Endothelial cell of umbilical vein (primary cell): ENCODE results near the gene AFAP1L2. TPM values are rescaled to one million over a fixed set of nuclear protein-coding genes. Genes with fewer than 3 reads are reported as not detected.

Experiments used
- BruUV-seq: library from RNA; stranded (reverse); fragments of 400-500 nt; replicated peaks from 2 replicates; lab custom pipeline; 2021; lab: Mats Ljungman, UMichigan
- CTCF ChIA-PET: fragments of 300-600, 350-600 bp; sonication (Branson Sonifier 250); formaldehyde crosslinking; loops from one replicate; lab custom pipeline; 2021; ENCODE audit warnings: antibody characterized with exemption, inconsistent platforms; lab: Charles Lee
- POLR2A ChIA-PET: fragments of 300-600, 350-600 bp; sonication (Branson Sonifier 250); formaldehyde crosslinking; loops from one replicate; lab custom pipeline; 2021; ENCODE audit warnings: antibody characterized with exemption, inconsistent platforms; lab: Charles Lee
- DNase-seq: peaks from one replicate; pipeline ENCODE4 v3.0.0-alpha.2; 2011; ENCODE audit warnings: low read depth, low spot score
- FAIRE-seq: peaks from 2 replicates; lab custom pipeline; 2011; peaks lifted over from hg19 to GRCh38; lab: Jason Lieb, UNC
- H2AFZ ChIP-seq: 2 replicates; pipeline ENCODE4 v1.6.0; 2012; ENCODE audit warnings: low read depth, low read length, control low read depth, inconsistent platforms
- H3K27ac ChIP-seq: 2 replicates; pipeline ENCODE4 v1.5.1; 2011; ENCODE audit warnings: low read depth, mild to moderate bottlenecking, control low read depth, low read length, moderate library complexity; ENCODE audit not compliant: insufficient read depth
- H3K27me3 ChIP-seq, 2 experiments: 2 replicates each; pipeline versions ENCODE4 v1.6.0 to v1.6.1; 2011; ENCODE audit warnings: low read length in 2 of 2, mixed read lengths in 1 of 2; ENCODE audit not compliant: control insufficient read depth in 2 of 2, insufficient read depth in 2 of 2
- H3K36me3 ChIP-seq, 2 experiments: 2 replicates in 1 of 2; 3 replicates in 1 of 2; pipeline ENCODE4 v1.5.1; 2011; ENCODE audit warnings: low read length in 2 of 2, mild to moderate bottlenecking in 1 of 2, moderate library complexity in 1 of 2; ENCODE audit not compliant: control insufficient read depth in 2 of 2, insufficient read depth in 2 of 2; ENCODE audit errors: extremely low read depth in 1 of 2
- H3K4me1 ChIP-seq: 3 replicates; pipeline ENCODE4 v1.5.1; 2011; ENCODE audit warnings: mild to moderate bottlenecking, low read length; ENCODE audit not compliant: control insufficient read depth, insufficient read depth; ENCODE audit errors: extremely low read depth
- H3K4me2 ChIP-seq: 2 replicates; pipeline ENCODE4 v1.6.1; 2011; ENCODE audit warnings: low read length, control low read depth, mixed read lengths; ENCODE audit not compliant: insufficient read depth
- H3K4me3 ChIP-seq, 3 experiments: fragments of 200-600 bp in 1 of 3; sonication (generic), shearing (Covaris generic) in 1 of 3; replicated peaks in 1 of 3; 2 replicates each; pipeline ENCODE4 v1.5.1; 2011 to 2016; ENCODE audit warnings: control low read depth in 3 of 3, low read length in 3 of 3, mild to moderate bottlenecking in 2 of 3, inconsistent platforms in 1 of 3, low read depth in 1 of 3, moderate library complexity in 1 of 3; ENCODE audit not compliant: insufficient read depth in 1 of 3
- H3K79me2 ChIP-seq: 2 replicates; pipeline ENCODE4 v1.6.0; 2012; ENCODE audit warnings: low read length, inconsistent platforms; ENCODE audit not compliant: control insufficient read depth, insufficient read depth
- H3K9ac ChIP-seq: replicated peaks from 2 replicates; pipeline ENCODE3; 2011; ENCODE audit warnings: low read length, control low read depth; ENCODE audit not compliant: insufficient read depth; ENCODE audit errors: extremely low read depth
- H3K9me1 ChIP-seq: replicated peaks from 3 replicates; pipeline ENCODE4 v1.6.0; 2011; ENCODE audit warnings: mild to moderate bottlenecking, low read length; ENCODE audit not compliant: control insufficient read depth, insufficient read depth; ENCODE audit errors: extremely low read depth
- H3K9me3 ChIP-seq: replicated peaks from 2 replicates; pipeline ENCODE4 v1.5.1; 2012; ENCODE audit warnings: low read length, inconsistent platforms; ENCODE audit not compliant: control insufficient read depth, insufficient read depth
- H4K20me1 ChIP-seq: replicated peaks from 2 replicates; pipeline ENCODE3; 2011; ENCODE audit warnings: mild to moderate bottlenecking, low read length; ENCODE audit not compliant: control insufficient read depth, insufficient read depth; ENCODE audit errors: extremely low read depth
- EZH2 ChIP-seq: IDR thresholded peaks from 2 replicates; pipeline ENCODE4 v1.6.1; 2012; ENCODE audit warnings: borderline replicate concordance, low read depth, mild to moderate bottlenecking, moderate library complexity, low read length, inconsistent platforms; ENCODE audit not compliant: severe bottlenecking
- FOS ChIP-seq: IDR thresholded peaks from 2 replicates; pipeline ENCODE4 v1.6.1; 2011; ENCODE audit warnings: mild to moderate bottlenecking, low read length, moderate library complexity, borderline replicate concordance; ENCODE audit not compliant: insufficient read depth
- GATA2 ChIP-seq: IDR thresholded peaks from 2 replicates; pipeline ENCODE4 v1.7.0; 2011; ENCODE audit warnings: low read depth, mild to moderate bottlenecking, moderate library complexity, mixed read lengths, low read length; ENCODE audit not compliant: insufficient read length, insufficient read depth
- JUN ChIP-seq: IDR thresholded peaks from 2 replicates; pipeline ENCODE4 v1.6.1; 2011; ENCODE audit warnings: borderline replicate concordance, low read depth; ENCODE audit not compliant: insufficient read length, insufficient read depth
- MYC ChIP-seq: IDR thresholded peaks from one replicate; pipeline ENCODE4 v1.6.1; 2011; ENCODE audit warnings: mild to moderate bottlenecking, low read depth, low read length
- POLR2A ChIP-seq: IDR thresholded peaks from 2 replicates; pipeline ENCODE4 v1.6.1; 2012; ENCODE audit warnings: low read depth, mild to moderate bottlenecking, control low read depth, low read length
- POLR2AphosphoS5 ChIP-seq: IDR thresholded peaks from 2 replicates; pipeline ENCODE4 v1.6.1; 2012; ENCODE audit warnings: low read depth, mild to moderate bottlenecking, control low read depth, low read length, moderate library complexity; ENCODE audit not compliant: insufficient read depth
- dilution Hi-C: fragments of 300-500 bp; cut with MboI; formaldehyde crosslinking; loops from one replicate; pipeline ENCODE4 v1.15.0; 2019; ENCODE audit warnings: low sequenced_read_pairs; ENCODE audit not compliant: extremely low pct_ligation_motif_present
- intact Hi-C: fragments of 100-400 bp; cut with micrococcal nuclease; formaldehyde crosslinking; loops from one replicate; pipeline ENCODE4 v1.10.0; 2022
- polyA plus RNA-seq, 4 experiments: library from polyadenylated mRNA; depleted of rRNA in 3 of 4; stranded (reverse) in 3 of 4; unstranded in 1 of 4; fragments of >200 nt; gene quantifications; 2 replicates each; pipeline versions ENCODE4 v1.2.1 to v1.2.3, GENCODE V29; 2011 to 2012; ENCODE audit warnings: missing spikeins in 1 of 4
- total RNA-seq: library from RNA; stranded (reverse); gene quantifications from 2 replicates; pipeline ENCODE4 v1.2.3, GENCODE V29; 2021
- TF ChIP-seq, protein P1 (sequence below): IDR thresholded peaks from 2 replicates; pipeline ENCODE4 v1.6.1; 2011; ENCODE audit not compliant: insufficient read depth, insufficient read length
- TF ChIP-seq, protein P2 (sequence below), 2 donors: IDR thresholded peaks; 1 replicate in 1 of 2; 2 replicates in 1 of 2; pipeline ENCODE4 v1.5.1; 2011; ENCODE audit warnings: low read length in 2 of 2, mild to moderate bottlenecking in 2 of 2, moderate library complexity in 2 of 2, control low read depth in 1 of 2, inconsistent platforms in 1 of 2, low read depth in 1 of 2; ENCODE audit not compliant: insufficient read depth in 1 of 2; ENCODE audit errors: extremely low read depth in 1 of 2

The AFAP1L2 gene
- total and polyA plus RNA-seq, 2 donors (not counting 3 experiments of a cell fraction or from before 2014, with no cell fraction given): 0.90 to 4.1 TPM

DNA sequence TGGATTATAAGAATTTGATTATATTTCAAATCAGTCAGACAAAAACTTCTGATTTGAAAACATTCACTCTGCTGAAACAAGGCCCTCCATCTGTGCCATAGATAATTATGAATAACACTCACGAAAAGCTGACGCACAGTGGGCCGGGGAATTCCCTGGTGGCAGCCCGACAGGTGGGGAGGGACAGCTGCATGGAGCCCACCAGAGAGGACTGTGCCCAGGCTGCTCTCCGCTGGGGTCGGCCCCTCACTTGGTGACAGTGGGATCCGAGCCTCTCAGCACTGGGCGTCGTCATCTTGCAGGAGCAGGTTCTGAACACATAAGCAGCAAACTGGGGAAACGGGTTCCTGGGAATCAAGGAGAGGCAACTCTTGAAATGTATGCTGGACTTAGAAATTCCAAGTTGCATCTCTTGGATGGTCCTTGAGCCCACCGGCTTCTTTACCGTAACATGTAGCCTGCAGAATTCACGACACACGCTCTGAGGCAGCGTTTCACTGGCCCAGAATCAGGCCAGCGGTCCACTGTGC lies 41.4 kb downstream of the AFAP1L2 start:
- no peaks in the 10 kb centered on the region for H3K36me3 ChIP-seq
- ChIA-PET POLR2A (no interaction called here), CTCF (interaction anchor here (1.2 kb wide), 2 partner anchors 59 kb away, joined by 4 read pairs; no protein-coding TSS in a partner anchor)
- TF ChIP-seq, protein P1, sequence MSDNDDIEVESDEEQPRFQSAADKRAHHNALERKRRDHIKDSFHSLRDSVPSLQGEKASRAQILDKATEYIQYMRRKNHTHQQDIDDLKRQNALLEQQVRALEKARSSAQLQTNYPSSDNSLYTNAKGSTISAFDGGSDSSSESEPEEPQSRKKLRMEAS: no peak
- TF ChIP-seq EZH2: no peak
- no peak for TF ChIP-seq FOS
- no peak for TF ChIP-seq POLR2A
- TF ChIP-seq, protein P2, sequence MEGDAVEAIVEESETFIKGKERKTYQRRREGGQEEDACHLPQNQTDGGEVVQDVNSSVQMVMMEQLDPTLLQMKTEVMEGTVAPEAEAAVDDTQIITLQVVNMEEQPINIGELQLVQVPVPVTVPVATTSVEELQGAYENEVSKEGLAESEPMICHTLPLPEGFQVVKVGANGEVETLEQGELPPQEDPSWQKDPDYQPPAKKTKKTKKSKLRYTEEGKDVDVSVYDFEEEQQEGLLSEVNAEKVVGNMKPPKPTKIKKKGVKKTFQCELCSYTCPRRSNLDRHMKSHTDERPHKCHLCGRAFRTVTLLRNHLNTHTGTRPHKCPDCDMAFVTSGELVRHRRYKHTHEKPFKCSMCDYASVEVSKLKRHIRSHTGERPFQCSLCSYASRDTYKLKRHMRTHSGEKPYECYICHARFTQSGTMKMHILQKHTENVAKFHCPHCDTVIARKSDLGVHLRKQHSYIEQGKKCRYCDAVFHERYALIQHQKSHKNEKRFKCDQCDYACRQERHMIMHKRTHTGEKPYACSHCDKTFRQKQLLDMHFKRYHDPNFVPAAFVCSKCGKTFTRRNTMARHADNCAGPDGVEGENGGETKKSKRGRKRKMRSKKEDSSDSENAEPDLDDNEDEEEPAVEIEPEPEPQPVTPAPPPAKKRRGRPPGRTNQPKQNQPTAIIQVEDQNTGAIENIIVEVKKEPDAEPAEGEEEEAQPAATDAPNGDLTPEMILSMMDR (IDR thresholded peaks at IDR 0.05; ENCODE audit: extremely low read depth in 1 of 2, insufficient read depth in 1 of 2, low read depth in 1 of 2, low read length in 2 of 2): no peak
- TF ChIP-seq POLR2AphosphoS5: no peak
- no peak for TF ChIP-seq JUN
- TF ChIP-seq MYC: no peak
- no peak for TF ChIP-seq GATA2
- no peaks in the 10 kb centered on the region for H3K9me1 ChIP-seq
- no peak overlapping the region for H3K27ac ChIP-seq
- no peak for FAIRE-seq
- H3K27me3 ChIP-seq: peaks cover 9 to 34% of the 10 kb centered on the region in 2 experiments
- H3K79me2 ChIP-seq: no peaks in the 10 kb centered on the region
- H3K4me3 ChIP-seq: no peak overlapping the region
- H3K4me1 ChIP-seq: peaks cover 5% of the 10 kb centered on the region
- no peak overlapping the region for H2AFZ ChIP-seq
- DNase-seq: no peak
- H4K20me1 ChIP-seq: no peaks in the 10 kb centered on the region
- intact Hi-C loops: no loop called here
- no TSS peak for BruUV-seq
- no peak overlapping the region for H3K9ac ChIP-seq
- H3K9me3 ChIP-seq: no peaks in the 10 kb centered on the region
- no peak overlapping the region for H3K4me2 ChIP-seq
- dilution Hi-C loops: no loop called here
